Lung (tissue), 12 donors: ENCODE measurements around the gene CDC34. TPM values are rescaled to one million over a fixed set of nuclear protein-coding genes. Genes with fewer than 3 reads are reported as not detected.

ENCODE experiments used
- ATAC-seq: fragments of 200-7000 bp; cut with Tn5 transposase; one replicate; pipeline ENCODE4 v1.9.1; 2020; ENCODE audit warnings: moderate number of reproducible peaks; ENCODE audit not compliant: insufficient read depth, low FRiP score
- DNase-seq, 3 donors: peaks; one replicate each; pipeline ENCODE4 v3.0.0-alpha.2; 2013 to 2017
- H3K27ac ChIP-seq, 2 donors: one replicate each; pipeline ENCODE4 v1.5.1; 2013; ENCODE audit warnings: mild to moderate bottlenecking in 2 of 2, moderate library complexity in 2 of 2, control low read depth in 1 of 2, inconsistent platforms in 1 of 2, low read depth in 1 of 2, low read length in 1 of 2
- H3K27me3 ChIP-seq, 3 donors: one replicate each; pipeline ENCODE4 v1.5.1; 2013; ENCODE audit warnings: low read length in 2 of 3; ENCODE audit not compliant: control insufficient read depth in 3 of 3, insufficient read depth in 3 of 3
- H3K36me3 ChIP-seq, 4 donors: one replicate each; pipeline ENCODE4 v1.5.1; 2013; ENCODE audit warnings: low read length in 4 of 4, mild to moderate bottlenecking in 1 of 4, moderate library complexity in 1 of 4; ENCODE audit not compliant: control insufficient read depth in 4 of 4, insufficient read depth in 4 of 4
- H3K4me1 ChIP-seq, 5 donors: one replicate each; pipeline ENCODE4 v1.5.1; 2013; ENCODE audit warnings: low read length in 5 of 5, mild to moderate bottlenecking in 2 of 5, moderate library complexity in 1 of 5; ENCODE audit not compliant: control insufficient read depth in 5 of 5, insufficient read depth in 5 of 5
- H3K4me3 ChIP-seq: one replicate; pipeline ENCODE4 v1.5.1; 2013; ENCODE audit warnings: mild to moderate bottlenecking, control low read depth, moderate library complexity
- H3K9ac ChIP-seq, 2 donors: one replicate each; pipeline ENCODE4 v1.5.1; 2013; ENCODE audit warnings: low read length in 2 of 2, control low read depth in 1 of 2; ENCODE audit not compliant: insufficient read depth in 1 of 2
- H3K9me3 ChIP-seq, 4 donors: one replicate each; pipeline ENCODE4 v1.5.1; 2013; ENCODE audit warnings: low read length in 3 of 4, mild to moderate bottlenecking in 1 of 4, moderate library complexity in 1 of 4; ENCODE audit not compliant: control insufficient read depth in 4 of 4, insufficient read depth in 3 of 4
- CTCF ChIP-seq: IDR thresholded peaks from 2 replicates; pipeline ENCODE4 v1.5.1; 2012; ENCODE audit warnings: mild to moderate bottlenecking; ENCODE audit errors: control extremely low read depth, extremely low read depth
- WGBS, 2 donors: extraction: QIAGEN DNeasy Blood & Tissue Kit; methylation state at CpG; one replicate each; pipeline ENCODE4 v1.1.7; 2013; 5-methylcytosine and 5-hydroxymethylcytosine counted together
- polyA plus RNA-seq, 2 donors: library from polyadenylated mRNA; stranded (reverse); fragments of 200-250 nt; gene quantifications; one replicate each; pipeline ENCODE4 v1.2.1, GENCODE V29; 2013
- total RNA-seq, 2 donors: library from RNA; depleted of rRNA in 1 of 2; stranded (reverse); fragments of >200 nt in 1 of 2; gene quantifications; one replicate each; pipeline ENCODE4 v1.2.1, GENCODE V29; 2014 to 2021
- donor health status: control.
- donor health status: control.
- donor health status: Bipolar disorder and iron deficiency.
- donor health status: healthy.
- donor health status: DM: yes; HTN: yes; CAD: no.

The CDC34 gene
- total and polyA plus RNA-seq, 4 donors = 42.9 to 89.1 (median 60.1) TPM

- Histone ChIP-seq H3K9ac (no peak overlapping the region), H3K4me1 (peaks cover 0 to 26% (median 18%) of the 10 kb centered on the region in 5 donors), H3K36me3 (peaks cover under 1 to 45% (median 4%) of the 10 kb centered on the region in 4 donors), H3K27me3 (no peaks in the 10 kb centered on the region), H3K4me3 (no peak overlapping the region), H3K27ac (peak overlapping the region in 1 of 2 donors; percentile 37), H3K9me3 (no peaks in the 10 kb centered on the region)
- no peak for ATAC-seq
- WGBS, 2 donors = 90% methylated on average over 27 to 28 of the region's 28 CpGs
- TF ChIP-seq CTCF = no peak
- DNase-seq = no peak
Measured at GRCh38 chr19:576768-577438, 45.3 kb downstream of the CDC34 start.

- ATAC-seq (no peak), DNase-seq (no peak)
- TF ChIP-seq CTCF = no peak
- peaks cover 2 to 53% (median 5%) of the 10 kb centered on the region in 4 donors for H3K36me3 ChIP-seq
- H3K9me3 ChIP-seq = no peaks in the 10 kb centered on the region
- H3K4me3 ChIP-seq = no peak overlapping the region
- no peak overlapping the region for H3K9ac ChIP-seq
- H3K27ac ChIP-seq = peak overlapping the region in 1 of 2 donors; percentile 37
- no peaks in the 10 kb centered on the region for H3K27me3 ChIP-seq
- WGBS, 2 donors = 91 to 94% methylated on average over 66 of the region's 66 CpGs
- H3K4me1 ChIP-seq = peaks cover 0 to 26% (median 18%) of the 10 kb centered on the region in 5 donors
Measured at GRCh38 chr19:577439-578392, 46.2 kb downstream of the CDC34 start.

GRCh38 chr19:579111-579841 is 47.7 kb downstream of the CDC34 start:
- ATAC-seq (no peak), DNase-seq (no peak)
- H3K27ac ChIP-seq = no peak overlapping the region
- no peaks in the 10 kb centered on the region for H3K9me3 ChIP-seq
- no peaks in the 10 kb centered on the region for H3K27me3 ChIP-seq
- H3K9ac ChIP-seq = no peak overlapping the region
- no peak for TF ChIP-seq CTCF
- 93 to 94% methylated on average over 46 of the region's 46 CpGs for WGBS, 2 donors
- peaks cover 2 to 61% (median 7%) of the 10 kb centered on the region in 4 donors for H3K36me3 ChIP-seq
- H3K4me3 ChIP-seq = no peak overlapping the region
- peaks cover 0 to 20% (median 11%) of the 10 kb centered on the region in 5 donors for H3K4me1 ChIP-seq
